HepG2 (cell line): ENCODE results near the gene BEGAIN. TPM values are rescaled to one million over a fixed set of nuclear protein-coding genes. Genes with fewer than 3 reads are reported as not detected.

ENCODE experiments used
- ATAC-seq: fragments of 200-7000 bp; cut with Tn5 transposase; 3 replicates; pipeline ENCODE4 v1.9.1; 2020; ENCODE audit warnings: mild to moderate bottlenecking, moderate library complexity
- BruUV-seq: library from RNA; stranded (reverse); fragments of 400-500 nt; replicated peaks from 2 replicates; lab custom pipeline; 2021; lab: Mats Ljungman, UMichigan
- CTCF ChIA-PET: fragments of 300-600 bp; formaldehyde crosslinking; extraction: SDS; loops from one replicate; lab custom pipeline; 2021; ENCODE audit warnings: low total read pairs, inconsistent platforms, low intra/inter-chr PET ratio; lab: Yijun Ruan, JAX
- POLR2A ChIA-PET: fragments of 350-600 bp; sonication (Branson Sonifier 250); formaldehyde crosslinking; loops from one replicate; lab custom pipeline; 2020; ENCODE audit warnings: antibody characterized with exemption, inconsistent platforms; lab: Yijun Ruan, JAX
- DNase-seq: peaks from one replicate; pipeline ENCODE4 v3.0.0-alpha.2; 2015; ENCODE audit warnings: low spot score
- FAIRE-seq: peaks from 3 replicates; lab custom pipeline; 2011; peaks lifted over from hg19 to GRCh38; lab: Jason Lieb, UNC
- H2AFZ ChIP-seq: one replicate; pipeline ENCODE4 v1.6.1; 2011; ENCODE audit warnings: low read length, inconsistent platforms
- H3K27ac ChIP-seq: fragments of 300-600 bp; 3 replicates; pipeline ENCODE4 v1.8.0; 2011; ENCODE audit warnings: mixed run types, mild to moderate bottlenecking, mixed read lengths, low read length, inconsistent platforms; ENCODE audit not compliant: insufficient read depth; ENCODE audit errors: extremely low read length
- H3K27me3 ChIP-seq, 2 experiments: fragments of 200-600 bp in 1 of 2; 2 replicates in 1 of 2; 3 replicates in 1 of 2; pipeline versions ENCODE4 v1.6.0 to v1.8.0; 2011; ENCODE audit warnings: low read length in 2 of 2, mild to moderate bottlenecking in 2 of 2, moderate library complexity in 2 of 2, inconsistent platforms in 1 of 2; ENCODE audit not compliant: insufficient read depth in 2 of 2, control insufficient read depth in 1 of 2
- H3K36me3 ChIP-seq, 2 experiments: fragments of 200-600 bp in 1 of 2; replicated peaks in 1 of 2; 2 replicates in 1 of 2; 3 replicates in 1 of 2; pipeline versions ENCODE4 v1.5.1 to v1.8.0; 2011; ENCODE audit warnings: low read length in 2 of 2, inconsistent platforms in 1 of 2; ENCODE audit not compliant: insufficient read depth in 2 of 2, control insufficient read depth in 1 of 2
- H3K4me1 ChIP-seq: 2 replicates; pipeline ENCODE4 v1.5.1; 2012; ENCODE audit warnings: low read length, inconsistent platforms; ENCODE audit not compliant: insufficient read depth
- H3K4me2 ChIP-seq: 2 replicates; pipeline ENCODE4 v1.6.0; 2011; ENCODE audit warnings: low read depth, low read length, inconsistent platforms
- H3K4me3 ChIP-seq, 3 experiments: fragments of 200-600 bp in 1 of 3; sonication (generic), shearing (Covaris generic) in 1 of 3; replicated peaks in 1 of 3; 2 replicates each; pipeline ENCODE4 v1.5.1; 2011 to 2016; ENCODE audit warnings: low read length in 3 of 3, inconsistent platforms in 2 of 3, low read depth in 2 of 3, mild to moderate bottlenecking in 2 of 3, control low read depth in 1 of 3, mixed read lengths in 1 of 3; ENCODE audit not compliant: insufficient read depth in 1 of 3
- H3K79me2 ChIP-seq: one replicate; pipeline ENCODE4 v1.6.1; 2011; ENCODE audit warnings: low read length, inconsistent platforms; ENCODE audit not compliant: insufficient read depth
- H3K9ac ChIP-seq: 2 replicates; pipeline ENCODE4 v1.6.0; 2011; ENCODE audit warnings: mild to moderate bottlenecking, low read depth, low read length, inconsistent platforms; ENCODE audit not compliant: insufficient read depth
- H3K9me3 ChIP-seq: 2 replicates; pipeline ENCODE4 v1.5.1; 2012; ENCODE audit warnings: mild to moderate bottlenecking, low read length
- H4K20me1 ChIP-seq: 2 replicates; pipeline ENCODE4 v1.6.0; 2011; ENCODE audit warnings: inconsistent platforms, mild to moderate bottlenecking, low read length, moderate library complexity; ENCODE audit not compliant: insufficient read depth
- ATF1 ChIP-seq: IDR thresholded peaks from 2 replicates; pipeline ENCODE4 v1.6.1; 2016; ENCODE audit warnings: mild to moderate bottlenecking, control low read depth
- BRD4 ChIP-seq: sonication (generic); formaldehyde crosslinking; IDR thresholded peaks from 2 replicates; pipeline ENCODE4 v1.4.0; 2020; ENCODE audit warnings: missing genetic modification reagents
- CHD2 ChIP-seq: IDR thresholded peaks from 2 replicates; pipeline ENCODE4 v1.6.1; 2011; ENCODE audit warnings: low read depth, low read length, improper control_type of control experiment
- HNRNPLL ChIP-seq: fragments of 200-400 bp; formaldehyde crosslinking; IDR thresholded peaks from 2 replicates; pipeline ENCODE4 v1.6.1; 2017; ENCODE audit warnings: mild to moderate bottlenecking, low read depth, low read length; ENCODE audit not compliant: poor library complexity, severe bottlenecking
- MED8 ChIP-seq: sonication (generic); formaldehyde crosslinking; IDR thresholded peaks from 2 replicates; pipeline ENCODE4 v1.8.1; 2023; ENCODE audit warnings: mild to moderate bottlenecking, missing genetic modification reagents; ENCODE audit not compliant: insufficient replicate concordance
- MXD4 ChIP-seq: IDR thresholded peaks from 2 replicates; pipeline ENCODE4 v1.6.1; 2016; ENCODE audit warnings: mild to moderate bottlenecking, missing biosample characterization, missing genetic modification reagents
- NR0B2 ChIP-seq: sonication (generic); formaldehyde crosslinking; IDR thresholded peaks from 2 replicates; pipeline ENCODE4 v1.4.0; 2020; ENCODE audit warnings: mild to moderate bottlenecking, missing genetic modification reagents
- PITX1 ChIP-seq: sonication (generic); formaldehyde crosslinking; IDR thresholded peaks from 2 replicates; pipeline ENCODE4 v1.5.1; 2020; ENCODE audit warnings: mild to moderate bottlenecking, missing genetic modification reagents
- TFDP1 ChIP-seq: IDR thresholded peaks from 2 replicates; pipeline ENCODE4 v1.6.1; 2016; ENCODE audit warnings: missing compliant biosample characterization, missing genetic modification reagents, borderline replicate concordance
- TFE3 ChIP-seq: IDR thresholded peaks from 2 replicates; pipeline ENCODE4 v1.6.1; 2016
- YEATS4 ChIP-seq: sonication (generic); formaldehyde crosslinking; IDR thresholded peaks from 2 replicates; pipeline ENCODE4 v1.4.0; 2020; ENCODE audit warnings: missing genetic modification reagents, borderline replicate concordance
- ZNF10 ChIP-seq: sonication (generic); formaldehyde crosslinking; IDR thresholded peaks from 2 replicates; pipeline ENCODE4 v1.4.0; 2020; ENCODE audit warnings: mild to moderate bottlenecking, low read depth, missing genetic modification reagents, borderline replicate concordance
- ZNF101 ChIP-seq: sonication (generic); formaldehyde crosslinking; IDR thresholded peaks from 2 replicates; pipeline ENCODE4 v1.4.0; 2020; ENCODE audit warnings: mild to moderate bottlenecking, low read depth, missing genetic modification reagents, borderline replicate concordance
- ZNF343 ChIP-seq: sonication (generic); formaldehyde crosslinking; IDR thresholded peaks from 2 replicates; pipeline ENCODE4 v1.4.0; 2020; ENCODE audit warnings: mild to moderate bottlenecking, missing genetic modification reagents
- ZNF672 ChIP-seq: sonication (generic); formaldehyde crosslinking; IDR thresholded peaks from 2 replicates; pipeline ENCODE4 v1.8.1; 2022; ENCODE audit warnings: missing genetic modification reagents
- WGBS: methylation state at CpG from one replicate; pipeline ENCODE4 v1.1.6; 2017; ENCODE audit warnings: low lambda C conversion rate; 5-methylcytosine and 5-hydroxymethylcytosine counted together
- in situ Hi-C: cut with HindIII; loops from 2 replicates; pipeline ENCODE4 v1.10.0; 2017; ENCODE audit warnings: low pct_unique_long_range_greater_than_20kb; ENCODE audit not compliant: extremely low pct_ligation_motif_present
- intact Hi-C: fragments of 100-400 bp; cut with micrococcal nuclease; formaldehyde crosslinking; loops from one replicate; pipeline ENCODE4 v1.10.0; 2022; ENCODE audit not compliant: unreplicated experiment
- polyA plus RNA-seq, 8 experiments: library from polyadenylated mRNA; depleted of rRNA in 3 of 8; stranded (reverse) in 7 of 8; unstranded in 1 of 8; fragments of >200 nt; fragmentation: Illumina TruSeq in 4 of 8; extraction: Trizol in 4 of 8; gene quantifications; 2 replicates each; pipeline versions ENCODE4 v1.2.1 to v1.2.3, GENCODE V29; 2011 to 2016; ENCODE audit warnings: low read depth in 4 of 8, missing spikeins in 1 of 8, mixed read lengths in 1 of 8; ENCODE audit not compliant: insufficient read depth in 1 of 8
- total RNA-seq, 5 experiments: library from RNA; depleted of rRNA; stranded (reverse); fragments of >200 nt; fragmentation: Illumina TruSeq; extraction: Trizol; gene quantifications; 2 replicates each; pipeline ENCODE4 v1.2.3, GENCODE V29; 2016; ENCODE audit warnings: low read depth in 1 of 5

The BEGAIN gene
- total and polyA plus RNA-seq, 2 of the 13 experiments (the other 11 are each of a cell fraction or from before 2014, with no cell fraction given), result not detected

- Histone ChIP-seq H3K4me2 (no peak overlapping the region), H3K79me2 (no peaks in the 10 kb centered on the region), H3K4me1 (peaks cover 7% of the 10 kb centered on the region; the same call in 1 of the 2 replicates), H3K9ac (no peak overlapping the region), H3K4me3 (no peak overlapping the region), H3K9me3 (no peaks in the 10 kb centered on the region), H3K36me3 (no peaks in the 10 kb centered on the region), H4K20me1 (no peaks in the 10 kb centered on the region), H3K27ac (no peak overlapping the region), H3K27me3 (peaks cover 24 to 88% of the 10 kb centered on the region in 2 experiments), H2AFZ (no peak overlapping the region)
- POLR2A ChIA-PET, result no interaction called here
- no peak for DNase-seq
- intact Hi-C loops, result no loop called here
- TF ChIP-seq ZNF10 (CRISPR knock-in tag) (no peak), MXD4 (no peak), MED8 (CRISPR knock-in tag) (no peak), TFE3 (CRISPR knock-in tag) (no peak), YEATS4 (CRISPR knock-in tag) (no peak), ZNF672 (CRISPR knock-in tag) (no peak), BRD4 (CRISPR knock-in tag) (no peak), NR0B2 (CRISPR knock-in tag) (no peak), ZNF343 (CRISPR knock-in tag) (no peak), CHD2 (no peak), PITX1 (CRISPR knock-in tag) (no peak), ZNF101 (no peak), TFDP1 (CRISPR knock-in tag) (no peak), HNRNPLL (no peak), ATF1 (no peak)
- ATAC-seq, result no peak
- BruUV-seq, result no TSS peak
- 25% methylated on average over 9 of the region's 18 CpGs for WGBS
- CTCF ChIA-PET, result no interaction called here
- in situ Hi-C loops, result no loop called here
- FAIRE-seq, result no peak
These were observed 39.5 kb downstream of the BEGAIN start for GRCh38 chr14:100547633-100548294.
